Keratinocyte (primary cell): ENCODE data around the gene HIVEP1. TPM values are rescaled to one million over a fixed set of nuclear protein-coding genes. Genes with fewer than 3 reads are reported as not detected.
A peak's percentile ranks its signal among the peaks of the same experiment; 100 is the strongest.

Source experiments
- DNase-seq: peaks from one replicate; pipeline ENCODE4 v3.0.0-alpha.2; 2011; ENCODE audit warnings: low read depth, missing footprints, low spot score
- FAIRE-seq: peaks from 2 replicates; lab custom pipeline; 2011; peaks lifted over from hg19 to GRCh38; lab: Jason Lieb, UNC
- H2AFZ ChIP-seq: 2 replicates; pipeline ENCODE4 v1.6.0; 2012; ENCODE audit warnings: low read length, control low read depth, inconsistent platforms; ENCODE audit not compliant: control insufficient read depth
- H3K27ac ChIP-seq: 2 replicates; pipeline ENCODE4 v1.5.1; 2011; ENCODE audit warnings: low read length; ENCODE audit not compliant: control insufficient read depth, insufficient read depth
- H3K27me3 ChIP-seq: 3 replicates; pipeline ENCODE4 v1.6.0; 2011; ENCODE audit warnings: low read length; ENCODE audit not compliant: control insufficient read depth, insufficient read depth; ENCODE audit errors: extremely low read depth
- H3K36me3 ChIP-seq, 2 experiments: 2 replicates in 1 of 2; 3 replicates in 1 of 2; pipeline ENCODE4 v1.5.1; 2011; ENCODE audit warnings: low read length in 2 of 2, mild to moderate bottlenecking in 1 of 2; ENCODE audit not compliant: control insufficient read depth in 2 of 2, insufficient read depth in 2 of 2; ENCODE audit errors: extremely low read depth in 1 of 2
- H3K4me1 ChIP-seq: 3 replicates; pipeline ENCODE4 v1.5.1; 2011; ENCODE audit warnings: low read length; ENCODE audit not compliant: control insufficient read depth, insufficient read depth; ENCODE audit errors: extremely low read depth
- H3K4me2 ChIP-seq: 3 replicates; pipeline ENCODE4 v1.6.0; 2011; ENCODE audit warnings: low read depth, low read length; ENCODE audit not compliant: control insufficient read depth, insufficient read depth; ENCODE audit errors: extremely low read depth
- H3K4me3 ChIP-seq, 3 experiments: fragments of 200-600 bp in 1 of 3; sonication (generic) in 1 of 3; 2 replicates in 2 of 3; 3 replicates in 1 of 3; pipeline ENCODE4 v1.5.1; 2011 to 2016; ENCODE audit warnings: low read length in 3 of 3, mild to moderate bottlenecking in 3 of 3, control low read depth in 2 of 3, inconsistent platforms in 1 of 3, low read depth in 1 of 3, mixed read lengths in 1 of 3, mixed run types in 1 of 3, moderate library complexity in 1 of 3; ENCODE audit not compliant: control insufficient read depth in 2 of 3, insufficient read depth in 2 of 3; ENCODE audit errors: extremely low read depth in 1 of 3
- H3K79me2 ChIP-seq: 2 replicates; pipeline ENCODE4 v1.6.0; 2012; ENCODE audit warnings: low read length; ENCODE audit not compliant: control insufficient read depth, insufficient read depth
- H3K9ac ChIP-seq: 3 replicates; pipeline ENCODE4 v1.6.0; 2011; ENCODE audit warnings: low read length; ENCODE audit not compliant: control insufficient read depth, insufficient read depth; ENCODE audit errors: extremely low read depth
- H3K9me1 ChIP-seq: 3 replicates; pipeline ENCODE4 v1.6.0; 2011; ENCODE audit warnings: low read length; ENCODE audit not compliant: control insufficient read depth, insufficient read depth; ENCODE audit errors: extremely low read depth
- H3K9me3 ChIP-seq: 2 replicates; pipeline ENCODE4 v1.5.1; 2012; ENCODE audit warnings: low read depth, low read length; ENCODE audit not compliant: control insufficient read depth
- H4K20me1 ChIP-seq: 3 replicates; pipeline ENCODE4 v1.6.0; 2011; ENCODE audit warnings: low read length; ENCODE audit not compliant: control insufficient read depth, insufficient read depth; ENCODE audit errors: extremely low read depth
- CTCF ChIP-seq, 3 experiments: IDR thresholded peaks in 1 of 3; conservative IDR thresholded peaks in 1 of 3; optimal IDR thresholded peaks in 1 of 3; 2 replicates in 2 of 3; 3 replicates in 1 of 3; pipeline versions ENCODE3 to v1.5.1; 2011; ENCODE audit warnings: low read length in 3 of 3, mild to moderate bottlenecking in 3 of 3, moderate library complexity in 2 of 3, control low read depth in 1 of 3, inconsistent platforms in 1 of 3; ENCODE audit not compliant: insufficient read depth in 2 of 3; ENCODE audit errors: extremely low read depth in 1 of 3
- EZH2 ChIP-seq: IDR thresholded peaks from one replicate; pipeline ENCODE4 v1.6.1; 2012; ENCODE audit warnings: inconsistent platforms, mild to moderate bottlenecking, low read length, moderate library complexity
- dilution Hi-C: fragments of 300-500 bp; cut with MboI; formaldehyde crosslinking; loops from one replicate; pipeline ENCODE4 v1.7.0; 2020; ENCODE audit warnings: low sequenced_read_pairs; ENCODE audit not compliant: extremely low pct_ligation_motif_present
- polyA plus RNA-seq, 5 experiments: library from polyadenylated mRNA; depleted of rRNA in 3 of 5; stranded (reverse) in 3 of 5; stranded (forward) in 1 of 5; unstranded in 1 of 5; fragments of >200 nt; gene quantifications; 1 replicate in 1 of 5; 2 replicates in 3 of 5; 3 replicates in 1 of 5; pipeline versions ENCODE4 v1.2.1 to v1.2.3, GENCODE V29; 2011 to 2012; ENCODE audit warnings: missing spikeins in 2 of 5, low read depth in 1 of 5, low replicate concordance in 1 of 5

HIVEP1 gene
- polyA plus RNA-seq, 1 donor (not counting 4 experiments of a cell fraction or from before 2014, with no cell fraction given) = 13.7 TPM

DNA sequence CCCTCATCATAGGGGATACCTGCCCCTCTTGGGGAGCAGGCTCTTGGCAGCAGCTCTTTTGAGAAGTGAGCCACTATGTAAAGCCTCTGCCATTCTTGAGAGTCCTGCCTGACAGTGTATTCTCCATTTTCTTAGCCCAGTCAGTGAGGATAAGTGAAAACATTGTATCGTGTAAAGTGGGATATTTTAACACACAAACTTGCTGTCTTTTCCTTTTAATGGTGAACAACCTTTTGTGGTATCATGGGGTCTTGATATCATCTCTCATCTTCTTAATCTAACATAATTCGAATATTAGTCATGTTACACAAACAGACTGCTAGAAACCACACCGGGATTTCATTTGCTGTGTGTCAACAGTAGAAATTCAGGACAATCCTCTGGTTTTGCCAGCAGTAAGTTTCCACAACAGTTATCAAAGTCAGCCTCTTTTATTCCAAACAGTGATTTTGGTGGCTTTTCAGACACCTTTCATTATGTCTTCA, 136.2 kb downstream of the HIVEP1 start:
- Histone ChIP-seq H3K27me3 (no peaks in the 10 kb centered on the region), H2AFZ (no peak overlapping the region), H4K20me1 (no peaks in the 10 kb centered on the region), H3K4me2 (no peak overlapping the region), H3K27ac (peak overlapping the region; percentile 54), H3K9me3 (no peaks in the 10 kb centered on the region), H3K79me2 (no peaks in the 10 kb centered on the region), H3K4me1 (peaks cover 15% of the 10 kb centered on the region), H3K4me3 (no peak overlapping the region), H3K9ac (no peak overlapping the region), H3K36me3 (no peaks in the 10 kb centered on the region), H3K9me1 (no peaks in the 10 kb centered on the region)
- dilution Hi-C loops = no loop called here
- DNase-seq (no peak), FAIRE-seq (no peak)
- no peak for TF ChIP-seq CTCF (optimal IDR thresholded peaks at IDR 0.05 in 1 of 3, IDR thresholded peaks at IDR 0.05 in 1 of 3, conservative IDR thresholded peaks at IDR 0.05 in 1 of 3; ENCODE audit: extremely low read depth in 1 of 3, insufficient read depth in 2 of 3, low read length in 3 of 3)
- no peak for TF ChIP-seq EZH2

DNA sequence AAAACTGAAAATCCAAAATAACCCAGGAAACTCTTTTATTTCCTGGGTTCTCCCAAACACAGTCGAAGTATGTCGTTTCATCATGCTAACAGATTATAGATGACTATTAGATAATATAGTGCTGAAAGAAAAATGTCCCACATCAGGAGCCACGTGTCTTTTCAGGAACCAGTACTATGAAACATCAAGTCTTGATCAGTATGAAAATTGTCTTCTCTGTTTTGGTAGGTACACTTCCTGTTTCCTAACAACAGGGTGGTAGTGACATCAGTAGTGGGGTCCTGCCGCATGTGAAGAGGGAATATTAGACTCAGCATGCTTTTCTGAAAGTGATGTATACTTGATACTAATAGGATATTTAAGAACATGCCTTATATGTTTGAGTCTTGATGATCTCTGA, 136.7 kb downstream of the HIVEP1 start:
- peak overlapping the region; percentile 14 for H3K27ac ChIP-seq
- H3K4me2 ChIP-seq = no peak overlapping the region
- FAIRE-seq (no peak), DNase-seq (no peak)
- H3K27me3 ChIP-seq = no peaks in the 10 kb centered on the region
- H2AFZ ChIP-seq = no peak overlapping the region
- H3K9ac ChIP-seq = no peak overlapping the region
- no peak overlapping the region for H3K4me3 ChIP-seq
- TF ChIP-seq EZH2 = no peak
- TF ChIP-seq CTCF (optimal IDR thresholded peaks at IDR 0.05 in 1 of 3, IDR thresholded peaks at IDR 0.05 in 1 of 3, conservative IDR thresholded peaks at IDR 0.05 in 1 of 3; ENCODE audit: extremely low read depth in 1 of 3, insufficient read depth in 2 of 3, low read length in 3 of 3) = no peak
- H3K9me3 ChIP-seq = no peaks in the 10 kb centered on the region
- H4K20me1 ChIP-seq = no peaks in the 10 kb centered on the region
- dilution Hi-C loops = no loop called here
- no peaks in the 10 kb centered on the region for H3K36me3 ChIP-seq
- H3K79me2 ChIP-seq = no peaks in the 10 kb centered on the region
- H3K9me1 ChIP-seq = no peaks in the 10 kb centered on the region
- H3K4me1 ChIP-seq = peaks cover 15% of the 10 kb centered on the region
